NCI-H345 (cell line): ENCODE results near the gene CDH12.
"Not testable (repeated sequence)": the region's sequence is repeated elsewhere in the genome, so short reads cannot be mapped to it uniquely, and the experiment has no call there.

Source experiments
- DNase-seq: peaks from one replicate; lab custom pipeline; 2025; lab: John Stamatoyannopoulos, UW

CDH12 gene

DNA sequence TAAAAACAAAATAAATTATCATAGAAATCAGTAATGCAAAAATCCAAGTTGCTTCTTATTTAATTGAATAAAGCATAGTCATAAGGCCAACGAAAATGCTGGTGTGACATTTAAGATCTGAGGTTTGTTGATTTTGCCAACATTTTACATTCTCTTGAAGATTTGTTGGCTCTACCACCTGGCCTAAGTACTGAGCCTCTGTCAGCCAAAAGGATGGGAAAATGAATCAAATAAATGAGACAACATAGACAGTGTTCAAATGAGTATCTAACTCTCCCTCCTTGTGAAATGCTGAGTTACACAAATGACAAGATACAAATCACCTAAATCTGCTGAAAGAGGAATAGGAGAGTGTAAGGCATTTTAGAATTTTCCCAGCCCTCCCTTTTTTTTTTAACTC lies 575.0 kb downstream of the CDH12 start:
- no peak for DNase-seq

DNA sequence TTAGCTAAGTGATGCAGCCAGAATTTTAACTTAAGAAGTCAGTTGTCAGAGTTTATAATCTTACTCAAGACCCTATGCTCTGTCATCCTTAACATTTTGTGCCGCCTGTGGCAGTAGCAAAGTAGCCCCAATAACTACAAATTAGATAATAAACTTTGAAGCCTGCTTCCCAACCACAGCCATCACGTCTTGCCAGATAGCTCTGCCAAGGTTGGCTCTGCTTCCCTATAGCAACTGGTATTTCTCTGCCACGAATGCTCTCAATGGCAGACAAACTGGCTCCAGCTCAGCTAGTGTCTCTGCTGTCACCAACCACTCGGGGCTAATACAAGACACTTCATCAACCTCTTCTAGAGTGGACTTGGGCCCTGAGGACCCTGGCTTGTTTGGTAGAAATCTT lies 576.1 kb downstream of the CDH12 start:
- DNase-seq, result no peak

DNA sequence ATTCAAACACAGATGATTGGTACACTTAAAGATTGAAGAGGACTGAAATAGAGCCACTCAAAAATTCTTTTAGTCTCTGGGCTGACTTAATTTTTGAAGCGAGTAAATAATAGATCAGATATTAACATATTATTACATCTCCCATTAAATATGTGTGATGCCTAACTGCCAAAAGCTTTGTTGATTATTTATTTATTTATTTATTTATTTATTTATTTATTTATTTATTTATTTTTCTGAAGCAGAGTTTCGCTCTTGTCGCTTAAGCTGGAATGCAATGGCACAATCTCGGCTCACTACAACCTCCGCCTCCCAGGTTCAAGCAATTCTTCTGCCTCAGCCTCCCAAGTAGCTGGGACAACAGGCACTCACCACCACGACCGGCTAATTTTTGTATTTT lies 587.3 kb downstream of the CDH12 start:
- DNase-seq, result not testable (repeated sequence)

DNA sequence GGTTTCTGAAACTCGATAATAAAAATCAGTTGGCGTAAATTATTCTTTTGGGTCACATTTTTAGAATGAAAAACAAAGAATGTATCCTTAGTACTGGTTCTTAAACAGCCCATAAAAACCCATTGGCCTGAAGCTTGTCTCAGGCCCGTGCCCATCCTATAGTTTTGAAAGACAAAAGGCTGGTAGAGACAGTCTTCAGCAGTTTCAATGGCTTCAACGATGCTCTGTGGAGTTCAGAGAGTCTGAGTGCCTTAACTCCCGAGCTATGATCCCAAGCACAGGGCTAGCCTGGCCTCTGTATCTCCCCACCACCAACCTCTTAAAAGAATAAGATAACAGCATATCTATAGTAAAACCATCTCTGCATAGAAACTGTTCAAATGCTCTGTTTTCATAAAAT lies 595.0 kb downstream of the CDH12 start:
- DNase-seq, result no peak

DNA sequence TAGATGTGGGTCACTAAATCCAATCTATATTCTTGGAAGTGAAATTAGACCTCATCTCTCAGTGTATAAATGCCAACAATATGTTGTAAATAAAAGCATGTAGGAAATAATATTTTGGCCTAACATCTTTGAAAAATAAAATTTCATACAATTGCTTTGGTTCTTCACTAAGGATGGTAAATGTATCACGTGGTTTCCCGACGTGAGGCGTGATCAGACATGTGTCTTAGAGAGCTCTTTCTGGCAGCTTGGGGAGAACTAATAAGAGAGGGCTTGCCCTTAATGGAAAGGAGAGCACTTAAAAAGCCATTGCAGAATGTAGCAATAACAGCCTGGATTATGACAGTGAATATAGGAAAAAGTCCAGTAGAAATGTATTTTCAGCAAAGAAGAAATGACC lies 602.6 kb downstream of the CDH12 start:
- DNase-seq, result no peak

DNA sequence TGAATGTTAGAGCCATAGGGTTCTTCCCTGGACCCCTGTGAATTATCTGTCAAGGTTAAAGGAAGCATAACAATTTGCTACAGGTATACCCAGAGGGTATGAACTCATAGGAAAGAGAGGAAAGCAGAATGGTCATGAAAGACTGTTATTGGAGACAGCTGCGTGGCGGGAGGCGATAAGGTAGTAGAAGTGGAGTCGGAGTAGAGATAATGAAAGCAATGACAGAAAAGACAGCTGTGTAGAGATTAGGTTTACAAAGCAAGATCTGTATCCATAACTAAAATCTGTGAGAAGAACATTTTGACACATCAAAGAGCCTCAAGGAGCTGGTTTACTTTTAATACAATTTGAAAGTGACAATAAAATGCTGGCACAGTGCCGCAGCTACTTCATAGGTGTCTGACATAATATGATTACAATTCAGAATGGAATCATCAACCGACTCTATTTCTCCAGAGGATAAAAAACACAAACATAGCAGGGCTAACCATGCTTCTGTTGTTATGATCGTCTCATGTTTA lies 603.9 kb downstream of the CDH12 start:
- DNase-seq, result no peak

DNA sequence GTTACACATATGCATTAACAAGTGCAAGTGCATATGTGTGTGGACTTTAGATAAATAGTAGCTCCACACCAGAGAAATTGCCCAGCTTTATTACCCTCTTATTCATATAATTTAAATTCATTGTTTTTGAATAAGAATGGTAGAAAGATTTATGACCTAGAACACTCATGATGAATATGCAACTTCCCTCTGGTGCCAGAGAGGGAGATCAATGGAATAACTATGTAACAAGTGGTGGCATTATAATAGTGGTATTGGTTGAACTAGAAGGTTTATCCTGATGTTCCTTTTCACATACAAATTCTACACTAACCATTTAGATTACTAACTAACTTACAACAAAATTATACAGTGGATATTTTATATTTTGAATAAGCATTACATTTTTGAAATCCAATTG lies 607.4 kb downstream of the CDH12 start:
- DNase-seq, result no peak

DNA sequence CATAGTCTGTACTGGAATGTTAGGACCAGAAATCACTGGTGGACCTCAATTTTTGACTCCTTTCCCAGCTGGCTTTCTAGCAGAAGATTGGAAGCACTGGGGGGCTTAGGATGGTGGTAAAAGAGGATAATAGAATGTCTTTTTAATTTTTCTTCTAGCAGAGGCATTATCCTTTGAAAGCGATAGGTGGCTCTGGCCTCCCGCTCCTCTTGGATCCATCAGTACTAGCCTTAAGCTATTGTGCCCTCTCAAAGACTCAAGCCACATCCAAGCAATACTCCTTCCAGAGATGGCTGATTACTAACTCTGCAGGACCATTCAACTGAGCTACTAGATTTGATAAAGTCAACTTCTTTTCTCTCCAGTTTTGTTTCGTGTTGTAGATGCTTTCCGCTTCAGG lies 610.6 kb downstream of the CDH12 start:
- no peak for DNase-seq

DNA sequence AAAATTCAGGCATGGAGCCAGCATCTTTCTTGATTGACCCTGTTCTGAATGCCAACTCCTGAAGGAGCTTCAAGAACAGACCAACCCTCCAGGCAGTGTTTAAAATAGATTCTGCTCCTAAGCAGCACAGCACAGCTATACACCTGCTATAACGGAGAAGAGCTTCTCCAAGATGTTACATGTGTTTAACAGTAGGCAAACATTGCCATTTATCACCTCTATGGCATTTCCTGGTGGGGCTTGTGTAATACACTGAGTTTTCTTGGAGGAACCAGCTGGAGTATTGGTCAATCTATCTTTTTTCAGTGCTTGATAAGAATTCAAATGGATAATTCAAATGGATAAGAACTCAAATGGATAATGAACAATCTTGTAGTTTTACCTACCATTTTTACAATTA lies 615.1 kb downstream of the CDH12 start:
- DNase-seq, result no peak

DNA sequence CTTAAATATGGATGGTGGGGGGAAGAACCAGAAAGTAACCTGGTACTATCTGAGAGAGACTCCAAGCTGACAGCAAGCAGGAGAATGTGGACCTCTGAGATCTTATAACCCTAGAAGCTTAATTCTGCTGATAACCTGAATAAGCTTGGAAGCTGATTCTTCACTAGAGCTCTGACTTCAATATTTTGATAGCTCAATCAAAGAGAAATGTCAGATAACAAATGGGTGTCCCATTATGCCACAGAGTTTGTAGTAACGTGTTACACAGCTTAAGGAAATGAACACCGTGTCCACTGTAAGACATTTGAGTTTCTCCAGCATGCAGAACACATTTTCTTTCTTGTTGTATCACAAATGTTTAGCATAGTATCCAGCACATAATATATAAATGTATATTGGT lies 626.7 kb downstream of the CDH12 start:
- DNase-seq, result no peak

DNA sequence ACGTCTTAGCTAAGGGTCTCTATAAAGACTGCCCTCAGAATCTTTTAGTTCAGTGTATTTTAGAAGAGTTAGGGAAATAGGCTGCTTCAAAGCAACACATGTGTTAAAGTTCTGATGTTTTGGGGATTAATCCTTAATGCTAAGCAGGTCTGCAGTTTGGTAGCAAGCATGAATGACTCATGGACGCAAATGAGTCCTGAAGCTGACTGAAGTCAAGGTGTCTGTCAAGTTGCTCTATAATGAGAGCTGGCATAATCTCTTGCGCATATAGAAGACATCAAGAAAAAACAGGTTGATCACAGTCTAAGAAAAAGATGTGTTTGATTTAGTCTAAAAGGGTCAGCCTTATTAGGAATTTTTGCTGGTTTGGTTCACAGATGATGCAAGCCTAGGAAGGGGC lies 630.1 kb downstream of the CDH12 start:
- DNase-seq, result no peak

DNA sequence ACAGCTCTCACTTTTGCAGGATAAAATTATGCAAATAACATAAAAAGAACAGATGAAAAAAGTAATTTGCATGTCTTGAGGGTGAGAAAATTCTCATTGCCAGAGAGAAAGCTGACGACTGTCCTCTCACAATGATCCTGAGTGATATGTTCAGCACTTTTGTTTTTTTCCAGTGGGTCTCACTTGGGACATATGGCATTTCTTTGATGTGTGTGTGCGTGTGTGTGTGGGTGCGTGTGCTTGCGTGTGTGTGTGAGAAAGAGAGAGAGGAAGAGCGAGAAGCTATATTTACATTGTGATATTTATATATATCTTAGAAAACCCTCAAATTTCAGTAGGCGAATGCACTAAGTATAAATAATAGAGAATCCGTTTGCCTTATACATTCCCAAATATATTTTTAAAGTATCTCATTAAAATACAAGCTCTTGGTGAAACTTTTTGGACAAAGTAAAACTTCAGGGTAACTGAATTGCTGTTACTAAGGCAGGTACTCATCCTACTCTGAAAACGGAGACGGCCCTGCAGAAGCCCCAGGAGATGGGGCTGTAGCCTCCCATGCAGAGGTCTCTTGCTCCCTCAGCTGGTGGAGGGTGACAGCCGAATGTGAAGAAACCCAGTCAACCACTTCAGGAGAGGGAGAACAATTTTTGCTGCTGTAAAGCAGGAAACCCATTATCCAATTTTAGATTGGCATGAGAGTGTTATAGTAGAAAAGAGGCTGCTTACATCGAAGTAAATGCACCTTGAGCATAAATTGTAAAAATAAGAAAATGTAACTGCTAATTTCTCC lies 639.2 kb downstream of the CDH12 start:
- DNase-seq, result not testable (repeated sequence)

DNA sequence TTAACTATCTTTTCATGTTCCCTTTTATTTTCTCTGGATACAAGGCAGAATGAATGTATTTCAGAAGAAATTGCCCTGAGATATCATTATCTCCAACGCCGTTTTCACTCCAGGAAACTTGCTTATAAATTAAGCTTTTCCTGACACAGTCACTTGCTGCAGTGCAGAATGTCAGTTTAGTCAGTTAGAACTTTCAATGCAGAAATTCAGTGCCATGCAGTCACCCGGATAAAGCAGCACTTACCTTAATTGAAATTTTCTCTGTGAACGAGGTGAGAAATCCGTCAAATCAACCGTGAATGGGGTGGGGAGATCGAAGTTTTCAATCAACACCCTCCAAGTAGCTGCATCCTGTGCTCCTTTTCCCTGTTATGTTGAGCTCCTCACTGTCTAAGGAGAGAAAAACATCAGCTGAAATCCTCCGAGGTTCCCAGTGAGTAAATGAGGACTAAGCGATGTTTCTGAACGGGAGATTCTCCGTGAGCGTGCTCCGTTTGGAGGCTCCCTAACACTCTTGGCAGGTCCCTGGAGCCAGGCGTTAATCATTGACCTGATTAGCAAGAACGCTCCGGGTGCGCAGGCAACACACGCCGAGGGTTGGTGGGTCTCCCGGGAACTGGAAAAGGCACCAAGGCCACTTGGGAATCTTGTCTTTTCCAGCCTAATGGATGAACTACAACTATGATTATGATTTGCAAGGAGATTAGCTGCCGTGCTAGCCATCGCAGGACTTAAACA lies 640.7 kb downstream of the CDH12 start:
- not testable (repeated sequence) for DNase-seq

DNA sequence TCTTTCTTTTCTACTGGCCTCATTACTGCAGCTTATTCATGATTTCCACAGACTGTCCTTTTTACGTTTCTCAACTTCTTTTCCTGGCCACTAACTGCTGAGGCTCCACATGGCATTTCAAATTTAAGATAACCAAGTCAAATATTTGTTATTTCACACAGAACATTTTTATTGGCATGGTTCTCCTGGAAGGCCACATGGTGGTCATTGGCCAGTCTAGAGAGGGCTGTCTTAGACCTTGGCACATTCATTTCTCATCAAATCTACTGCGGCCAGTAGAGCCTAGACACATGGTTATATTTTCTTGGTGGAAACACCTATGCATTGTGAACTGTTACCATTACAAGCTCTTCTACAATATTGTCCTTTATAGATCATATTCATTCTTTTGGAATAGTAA lies 644.7 kb downstream of the CDH12 start:
- DNase-seq, result not testable (repeated sequence)

DNA sequence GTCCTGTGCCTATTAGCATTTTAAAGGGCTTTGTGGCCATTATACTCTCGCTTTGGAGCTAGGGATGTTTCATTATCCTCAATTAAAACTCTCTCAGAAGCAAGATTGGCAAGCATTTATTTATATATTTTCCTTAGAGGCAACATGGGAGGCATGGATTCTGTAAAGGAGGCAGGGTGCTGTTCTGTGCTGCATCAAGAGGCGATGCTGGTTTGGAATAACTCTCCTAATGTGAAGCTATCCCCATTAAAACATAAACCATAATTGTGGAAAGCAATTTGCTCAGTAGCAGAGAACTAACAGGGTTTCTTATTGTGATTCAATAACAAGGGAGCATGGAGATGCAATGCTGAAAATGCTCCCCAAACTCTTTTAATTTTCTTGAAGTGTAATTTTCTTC lies 664.5 kb downstream of the CDH12 start:
- DNase-seq, result not testable (repeated sequence)

DNA sequence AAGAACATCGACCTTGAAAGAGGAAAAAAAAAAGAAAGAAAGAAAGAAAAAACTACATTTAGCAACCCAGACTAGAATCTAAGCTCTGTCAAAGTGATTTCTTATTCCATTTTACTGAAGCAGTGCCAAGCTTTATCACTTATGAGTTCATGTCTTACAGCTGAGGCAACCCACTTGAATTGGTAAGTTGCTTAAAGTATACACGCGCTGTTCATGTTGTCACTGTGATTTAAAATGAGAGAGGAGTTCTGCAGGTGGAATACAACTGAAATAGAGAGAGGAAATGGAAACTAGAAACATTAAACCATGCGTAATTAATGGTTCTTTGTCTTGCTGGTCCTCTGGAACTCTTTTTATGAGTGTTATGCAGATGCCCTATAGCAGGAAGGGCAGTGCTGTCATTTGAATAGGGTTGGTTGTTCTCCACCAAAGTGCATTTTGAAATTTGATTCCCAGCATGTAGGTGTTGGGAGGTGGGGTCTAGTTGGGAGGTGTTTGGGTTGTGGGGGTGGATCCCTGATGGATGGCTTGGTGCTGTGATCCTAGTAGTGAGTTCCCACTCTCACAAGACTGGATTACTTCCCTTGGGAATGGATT lies 665.4 kb downstream of the CDH12 start:
- peak; percentile 4 for DNase-seq

DNA sequence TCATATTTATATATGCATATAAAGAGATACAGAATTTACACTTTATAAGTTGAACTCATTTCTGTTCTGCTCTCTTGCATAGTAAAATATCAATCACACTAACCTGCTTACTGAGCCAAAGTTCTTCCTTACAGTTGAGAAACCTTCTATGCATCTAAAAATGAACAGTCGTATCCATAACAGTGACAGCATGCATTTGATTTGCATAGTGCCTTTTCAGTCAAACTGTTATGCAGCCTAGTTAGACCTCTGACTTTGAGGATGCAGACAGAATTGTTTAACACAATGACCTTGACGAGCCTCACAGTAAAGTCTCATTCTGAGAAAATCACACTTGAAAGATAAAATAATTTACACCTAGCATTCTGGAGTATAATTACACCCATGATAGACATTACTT lies 683.9 kb downstream of the CDH12 start:
- DNase-seq, result not testable (repeated sequence)

DNA sequence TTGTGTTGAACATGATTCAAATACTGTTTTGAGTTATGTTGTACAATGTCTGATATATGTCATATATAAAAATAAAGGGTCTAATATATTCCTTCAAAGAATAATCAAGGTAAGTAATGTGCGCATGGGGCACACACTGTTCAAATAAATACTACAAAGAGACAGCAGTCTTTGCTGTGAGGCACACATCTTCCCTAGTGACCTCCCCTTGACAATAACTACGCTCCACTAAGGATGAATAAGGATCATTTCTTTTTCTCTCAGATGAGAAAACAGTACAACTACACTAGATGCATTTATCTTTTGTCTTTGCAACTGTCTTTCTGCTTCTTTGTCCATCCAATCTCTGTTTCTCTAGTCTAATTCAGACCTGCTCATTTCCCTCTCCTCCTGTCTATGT lies 684.4 kb downstream of the CDH12 start:
- DNase-seq, result not testable (repeated sequence)

DNA sequence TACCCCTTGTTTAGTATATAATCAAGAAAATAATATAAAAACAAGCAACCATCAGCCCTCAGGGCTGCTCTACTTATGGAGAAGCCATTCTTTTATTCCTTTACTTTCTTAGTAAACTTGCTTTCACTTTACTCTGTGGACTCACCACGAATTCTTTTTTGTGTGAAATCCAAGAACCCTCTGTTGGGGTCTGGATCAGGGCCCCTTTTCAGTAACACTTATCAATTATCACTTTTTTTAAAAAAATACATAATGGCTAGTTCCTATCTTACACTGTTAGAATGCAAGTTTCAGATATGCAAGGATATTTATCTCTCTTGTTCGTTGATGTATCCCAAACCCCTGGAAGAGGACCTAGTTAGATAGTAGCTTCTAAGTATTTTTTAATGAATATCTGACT lies 687.2 kb downstream of the CDH12 start:
- DNase-seq, result not testable (repeated sequence)

DNA sequence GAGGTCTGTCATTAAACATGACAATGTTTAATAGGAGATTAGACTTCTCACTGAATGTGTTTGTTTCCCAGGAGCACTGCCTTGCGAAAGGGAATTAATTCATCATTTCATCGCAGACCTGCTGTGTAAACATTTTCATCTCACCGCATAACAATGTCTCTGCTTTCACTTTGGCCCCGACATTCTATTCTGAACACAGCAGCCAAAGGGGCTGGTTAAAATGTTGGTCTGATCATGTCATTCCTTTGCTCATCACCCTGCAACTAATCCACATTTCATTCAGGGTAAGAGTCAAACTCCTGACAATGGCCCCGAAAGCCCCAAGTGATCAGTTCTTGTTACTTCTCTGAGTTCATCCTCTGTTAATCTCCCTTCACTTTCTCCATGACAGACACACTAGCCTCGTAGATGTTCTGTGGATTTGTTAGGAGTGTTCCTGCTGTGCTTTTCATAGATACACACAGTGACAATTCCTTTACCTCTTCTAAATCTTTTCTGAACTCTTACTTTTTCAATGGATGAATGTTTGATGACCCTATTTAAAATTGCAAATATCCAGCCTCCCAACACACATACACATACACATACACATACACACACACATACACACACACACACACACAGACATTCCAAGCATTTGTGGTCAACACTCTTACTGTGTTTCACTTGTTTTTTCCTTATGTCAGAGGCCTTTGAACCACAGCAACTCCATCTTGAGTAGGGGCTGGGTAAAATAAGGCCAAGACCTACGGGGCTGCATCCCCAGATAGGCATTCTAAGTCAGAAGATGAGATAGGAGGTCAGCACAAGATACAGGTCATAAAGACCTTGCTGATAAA lies 688.0 kb downstream of the CDH12 start:
- DNase-seq, result peak; percentile 10

DNA sequence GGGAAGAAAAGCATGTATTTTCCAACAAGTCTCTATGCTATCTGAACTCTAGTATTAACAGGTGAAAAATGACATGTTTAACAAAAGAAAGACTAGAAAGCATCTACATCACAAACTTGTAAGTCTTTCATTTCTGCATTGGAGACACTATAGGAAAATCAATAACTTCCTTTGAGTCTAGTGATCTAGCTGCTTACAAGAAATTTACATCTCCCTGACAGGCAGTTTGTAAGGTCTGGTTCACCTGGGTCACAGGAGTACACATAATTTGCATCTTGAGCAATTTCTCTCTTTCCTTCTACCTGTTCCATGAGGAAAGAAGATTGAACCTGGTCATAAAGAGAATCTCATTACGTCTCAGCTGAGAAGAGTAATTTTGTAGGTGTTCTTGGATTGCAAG lies 696.2 kb downstream of the CDH12 start:
- DNase-seq, result not testable (repeated sequence)

DNA sequence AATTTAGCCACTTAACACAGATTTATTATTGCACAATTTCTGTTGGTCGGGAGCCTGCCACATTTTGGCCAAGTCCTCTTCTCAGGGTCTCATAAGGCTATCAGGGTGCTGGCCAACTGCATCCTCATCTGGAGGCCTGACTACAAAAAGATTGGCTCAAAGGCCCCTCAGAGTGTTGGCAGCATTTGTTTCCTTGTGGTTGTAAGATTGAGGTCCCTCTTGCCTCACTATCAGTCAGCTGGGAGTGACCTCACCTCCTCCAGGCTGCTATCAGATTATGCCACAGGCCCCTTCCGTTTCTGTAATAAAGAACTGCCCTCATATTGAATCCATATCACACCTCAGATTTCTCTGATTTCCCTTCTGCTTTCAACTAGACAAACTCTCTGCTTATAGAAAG lies 698.4 kb downstream of the CDH12 start:
- DNase-seq, result not testable (repeated sequence)
